HG02884 (cell line): ENCODE results near the gene SEPHS1.
A peak's percentile ranks its signal among the peaks of the same experiment; 100 is the strongest.
"Not testable (repeated sequence)": the region's sequence is repeated elsewhere in the genome, so short reads cannot be mapped to it uniquely, and the experiment has no call there.

ENCODE experiments used
- ATAC-seq: cut with Tn5 transposase; IDR thresholded peaks from one replicate; pipeline ENCODE4 v1.9.1; 2021; ENCODE audit warnings: mild to moderate bottlenecking, moderate library complexity; ENCODE audit not compliant: unreplicated experiment

Gene SEPHS1, protein sequence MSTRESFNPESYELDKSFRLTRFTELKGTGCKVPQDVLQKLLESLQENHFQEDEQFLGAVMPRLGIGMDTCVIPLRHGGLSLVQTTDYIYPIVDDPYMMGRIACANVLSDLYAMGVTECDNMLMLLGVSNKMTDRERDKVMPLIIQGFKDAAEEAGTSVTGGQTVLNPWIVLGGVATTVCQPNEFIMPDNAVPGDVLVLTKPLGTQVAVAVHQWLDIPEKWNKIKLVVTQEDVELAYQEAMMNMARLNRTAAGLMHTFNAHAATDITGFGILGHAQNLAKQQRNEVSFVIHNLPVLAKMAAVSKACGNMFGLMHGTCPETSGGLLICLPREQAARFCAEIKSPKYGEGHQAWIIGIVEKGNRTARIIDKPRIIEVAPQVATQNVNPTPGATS

DNA sequence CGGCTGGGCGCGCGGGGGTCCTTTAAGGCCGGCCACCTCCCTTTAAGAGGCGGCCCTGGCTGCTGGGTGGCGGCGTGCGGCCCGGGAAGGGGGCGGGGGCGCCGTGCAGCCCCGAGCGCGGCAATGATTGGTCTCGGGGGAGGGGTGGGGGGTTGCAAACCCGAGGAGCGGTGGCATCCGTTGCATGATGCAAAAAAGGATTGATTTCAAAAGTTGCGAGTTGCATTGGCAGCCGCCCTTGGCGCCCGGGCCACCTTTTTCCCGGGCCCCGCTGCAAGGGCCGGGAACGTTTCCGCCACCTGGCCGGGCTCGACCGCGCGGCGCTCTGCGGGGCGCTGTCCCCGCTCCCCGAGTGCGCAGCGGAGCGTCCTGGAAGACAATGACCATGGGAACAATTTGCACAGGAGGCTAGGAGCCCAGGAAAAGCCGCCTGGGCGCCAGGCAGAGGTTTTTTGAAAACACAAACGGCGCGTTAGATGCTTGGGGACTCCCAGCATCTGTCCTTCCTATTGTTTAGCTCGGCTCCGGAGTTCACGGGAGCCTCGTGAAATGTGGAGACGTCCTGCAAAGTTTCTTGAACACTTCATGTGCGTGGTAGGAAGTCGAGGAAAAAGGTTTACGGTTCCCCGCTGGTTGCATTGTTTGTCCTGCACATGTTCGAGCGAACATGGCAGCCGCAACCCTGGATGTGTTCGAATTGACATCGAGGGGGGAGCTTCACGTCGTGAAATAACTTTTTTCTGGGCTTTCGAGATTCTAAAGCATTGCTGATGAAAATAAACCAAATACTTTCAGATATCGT is at the start of gene SEPHS1:
SEPHS1 (minus strand) TSS at position 78 of the 802 bp plus-strand sequence. CDS start 3,343 bp downstream, outside the sequence.
- peak; percentile 57 for ATAC-seq

DNA sequence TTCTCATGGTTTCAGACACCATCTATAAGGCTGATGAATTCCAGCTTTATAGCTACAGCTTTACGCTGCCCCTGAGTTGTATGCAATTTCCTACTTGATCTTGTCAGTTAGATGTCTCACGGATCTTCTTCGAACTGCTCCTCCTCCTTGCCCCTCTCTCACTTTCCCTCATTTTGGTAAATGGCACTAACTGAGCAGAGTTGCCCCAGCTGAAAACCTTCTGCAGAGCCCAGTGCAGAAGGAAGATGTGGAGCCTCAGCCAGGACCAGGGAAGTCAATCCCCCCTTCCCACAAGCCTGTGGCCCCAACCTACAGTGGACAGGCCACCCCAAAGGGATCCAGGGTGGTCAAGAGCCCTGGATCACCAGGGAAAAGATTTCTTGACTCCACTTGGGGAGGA is 49.0 kb upstream of the SEPHS1 start:
- no peak for ATAC-seq

DNA sequence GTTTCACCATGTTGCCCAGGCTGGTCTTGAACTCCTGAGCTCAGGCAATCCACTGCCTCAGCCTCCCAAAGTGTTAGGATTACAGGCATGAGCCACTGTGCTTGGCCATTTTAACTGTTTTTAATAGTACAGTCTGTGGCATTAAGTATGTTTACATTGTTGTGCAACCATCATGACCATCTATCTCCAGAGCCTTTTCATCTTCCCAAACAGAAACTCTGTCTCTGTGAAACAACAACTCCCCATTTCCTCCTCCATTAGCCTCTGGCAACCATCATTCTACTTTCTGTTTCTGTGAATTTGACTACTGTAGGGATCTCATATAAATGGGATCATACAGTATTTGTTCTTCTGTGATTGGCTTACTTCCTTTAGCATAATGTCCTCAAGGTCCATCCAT is 48.3 kb upstream of the SEPHS1 start:
- no peak for ATAC-seq

DNA sequence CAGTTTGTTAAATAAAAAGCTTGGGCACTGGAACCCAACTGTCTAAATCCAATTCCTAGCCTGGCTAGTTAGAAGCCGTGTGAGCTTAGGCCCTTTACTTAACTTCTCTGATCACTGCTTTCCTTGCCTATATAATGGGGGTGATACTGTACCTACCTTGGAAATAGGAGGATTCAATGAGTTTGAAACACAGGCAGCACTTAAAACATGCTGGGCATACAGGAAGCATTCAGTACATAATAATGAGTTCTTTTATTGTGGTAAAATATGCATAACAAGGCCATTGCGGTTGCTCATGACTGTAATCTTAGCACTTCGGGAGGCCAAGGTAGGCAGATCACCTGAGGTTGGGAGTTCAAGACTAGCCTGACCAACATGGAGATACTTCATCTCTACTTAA is 47.4 kb upstream of the SEPHS1 start:
- ATAC-seq: no peak

DNA sequence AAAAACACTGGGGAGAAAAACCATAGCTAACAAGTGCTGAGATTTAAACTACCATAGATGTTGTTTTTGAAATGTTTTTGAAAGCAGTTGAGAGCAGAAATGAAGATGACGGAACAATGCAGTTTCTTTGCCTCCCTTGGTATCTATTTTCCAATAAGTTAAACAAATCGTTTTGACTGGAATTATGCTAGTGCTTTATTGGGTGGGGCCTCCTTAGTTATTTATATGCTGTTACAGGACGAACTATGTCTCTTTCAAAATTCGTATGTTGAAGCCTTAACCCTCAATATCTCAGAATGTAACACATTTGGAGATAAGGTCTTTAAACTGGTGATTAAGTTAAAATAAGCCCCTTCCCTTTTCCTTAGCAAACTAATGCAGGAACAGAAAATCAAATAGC is 45.5 kb upstream of the SEPHS1 start:
- no peak for ATAC-seq

DNA sequence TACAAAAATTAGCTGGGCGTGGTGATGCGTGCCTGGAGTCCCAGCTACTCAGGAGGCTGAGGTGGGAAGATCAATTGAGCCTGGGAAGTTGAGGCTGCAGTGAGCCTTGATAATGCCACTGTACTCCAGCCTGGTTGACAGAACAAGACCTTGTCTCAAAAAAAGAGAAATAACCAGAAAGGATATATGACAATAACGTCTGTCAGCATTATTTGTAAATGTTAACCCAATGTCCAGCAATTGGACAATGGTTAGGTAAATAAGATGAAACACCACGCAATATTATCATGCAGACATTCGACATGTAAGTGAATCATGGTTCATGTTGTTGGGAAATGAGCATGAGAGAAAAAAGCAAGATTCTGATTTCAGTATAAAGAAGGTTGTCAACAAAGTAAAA is 44.6 kb upstream of the SEPHS1 start:
- ATAC-seq: no peak

DNA sequence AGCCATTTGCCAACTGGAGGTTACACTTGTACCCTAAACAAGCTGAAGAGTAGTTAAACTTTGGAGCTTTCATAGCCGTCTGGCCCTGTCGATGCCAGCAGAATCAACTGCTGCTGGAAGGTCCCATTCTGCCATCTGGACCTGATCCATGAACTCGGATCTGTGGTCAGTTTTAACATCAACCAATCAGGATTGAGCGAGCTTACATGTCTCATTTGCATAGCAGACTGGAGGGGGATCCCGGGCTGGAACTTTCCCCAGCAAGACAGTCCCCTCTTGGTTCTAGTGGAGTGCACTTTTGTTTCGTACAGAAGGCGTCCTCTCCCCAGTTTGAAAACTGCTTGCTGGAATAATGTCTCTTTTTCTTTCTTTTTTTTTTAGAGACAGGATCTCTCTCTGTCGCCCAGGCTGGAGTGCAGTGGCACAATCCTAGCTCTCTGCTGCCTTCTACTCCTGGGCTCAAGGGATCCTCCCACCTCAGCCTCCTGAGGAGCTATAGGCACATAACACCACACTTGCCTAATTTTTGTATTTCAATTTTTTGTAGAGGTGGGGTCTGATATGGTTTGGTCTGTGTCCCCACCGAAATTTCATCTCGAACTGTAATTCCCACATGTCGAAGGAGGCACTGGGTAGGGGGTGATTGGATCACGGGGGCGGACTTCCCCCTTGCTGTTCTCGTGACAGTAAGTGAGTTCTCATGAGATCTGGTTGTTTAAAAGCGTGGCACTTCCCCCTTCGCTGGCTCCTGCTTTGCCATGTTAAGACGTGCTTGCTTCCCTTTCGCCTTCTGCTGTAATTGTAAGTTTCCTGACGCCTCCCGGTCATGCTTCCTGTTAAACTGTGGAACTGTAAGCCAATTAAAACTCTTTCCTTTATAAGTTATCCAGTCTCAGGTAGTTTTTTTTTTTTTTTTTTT is 42.8 kb upstream of the SEPHS1 start:
- ATAC-seq: no peak

DNA sequence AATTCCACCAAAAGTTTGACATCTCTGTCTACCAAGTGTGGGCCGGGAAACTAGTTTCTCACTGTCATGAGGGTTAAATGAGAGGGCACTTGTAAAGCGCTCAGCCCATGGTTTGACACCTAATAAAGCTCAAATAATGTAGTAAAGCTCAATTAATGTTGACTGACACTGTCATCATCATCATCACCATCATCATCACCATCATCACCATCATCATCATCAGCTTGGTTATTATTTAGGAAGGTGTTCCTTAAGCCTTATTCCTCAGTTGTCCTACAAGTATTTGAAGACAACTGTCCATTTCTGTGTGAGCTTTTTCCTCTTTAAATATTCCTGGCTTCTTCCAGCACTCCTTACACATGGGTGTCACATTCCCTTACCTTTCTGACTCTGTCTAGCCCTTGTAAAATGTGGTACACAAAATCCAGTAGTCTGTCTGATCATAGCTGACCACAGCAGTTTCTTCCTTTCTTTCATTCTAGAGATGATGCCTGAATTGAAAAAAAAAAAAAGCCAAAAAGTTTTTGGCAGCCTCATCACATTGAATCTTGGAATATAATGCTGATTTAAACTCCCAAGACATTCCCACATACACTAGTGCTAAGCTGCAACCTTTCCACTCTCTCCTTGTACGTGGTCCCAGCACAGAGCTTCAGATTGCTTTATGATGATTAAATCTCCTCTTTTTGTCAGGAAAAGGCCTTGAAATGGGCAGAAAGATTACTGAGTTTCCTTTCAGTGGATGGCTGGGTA is 40.6 kb upstream of the SEPHS1 start:
- ATAC-seq: no peak

DNA sequence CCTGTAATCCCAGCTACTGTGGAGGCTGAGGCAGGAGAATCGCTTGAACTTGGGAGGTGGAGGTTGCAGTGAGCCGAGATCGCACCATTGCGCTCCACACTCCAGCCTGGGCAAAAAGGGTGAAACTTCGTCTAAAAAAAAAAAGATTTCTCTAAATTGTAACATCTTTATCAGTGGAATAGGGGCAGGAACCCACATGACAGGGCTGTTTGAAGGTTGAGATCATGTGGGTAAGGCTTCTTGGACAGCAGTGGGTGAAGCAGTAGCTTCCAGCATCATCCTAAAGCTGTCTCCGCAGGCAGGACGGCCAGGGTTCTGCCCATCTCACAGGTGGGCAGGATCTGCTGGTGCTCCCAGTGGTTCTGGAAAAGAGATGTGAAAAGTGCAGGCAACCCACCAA is 37.9 kb upstream of the SEPHS1 start:
- no peak for ATAC-seq

DNA sequence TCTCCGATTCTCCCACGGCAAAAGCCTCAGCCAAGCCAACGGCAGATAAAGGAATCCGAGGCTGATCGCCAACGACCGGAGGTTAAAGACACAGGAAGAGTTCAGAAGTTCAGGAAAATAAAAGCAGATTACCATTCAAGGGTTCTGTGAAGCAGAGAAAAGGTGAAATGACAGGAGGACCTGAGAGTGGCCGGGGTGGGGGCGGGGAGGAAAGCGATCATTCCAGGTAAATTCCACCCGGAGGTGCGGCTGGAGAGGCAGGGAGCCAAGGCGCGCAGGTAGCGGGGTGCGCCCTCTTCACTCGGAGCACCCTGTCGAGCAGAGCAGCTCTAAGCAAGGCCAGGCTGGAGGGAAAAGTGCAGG is 35.3 kb upstream of the SEPHS1 start:
- no peak for ATAC-seq

DNA sequence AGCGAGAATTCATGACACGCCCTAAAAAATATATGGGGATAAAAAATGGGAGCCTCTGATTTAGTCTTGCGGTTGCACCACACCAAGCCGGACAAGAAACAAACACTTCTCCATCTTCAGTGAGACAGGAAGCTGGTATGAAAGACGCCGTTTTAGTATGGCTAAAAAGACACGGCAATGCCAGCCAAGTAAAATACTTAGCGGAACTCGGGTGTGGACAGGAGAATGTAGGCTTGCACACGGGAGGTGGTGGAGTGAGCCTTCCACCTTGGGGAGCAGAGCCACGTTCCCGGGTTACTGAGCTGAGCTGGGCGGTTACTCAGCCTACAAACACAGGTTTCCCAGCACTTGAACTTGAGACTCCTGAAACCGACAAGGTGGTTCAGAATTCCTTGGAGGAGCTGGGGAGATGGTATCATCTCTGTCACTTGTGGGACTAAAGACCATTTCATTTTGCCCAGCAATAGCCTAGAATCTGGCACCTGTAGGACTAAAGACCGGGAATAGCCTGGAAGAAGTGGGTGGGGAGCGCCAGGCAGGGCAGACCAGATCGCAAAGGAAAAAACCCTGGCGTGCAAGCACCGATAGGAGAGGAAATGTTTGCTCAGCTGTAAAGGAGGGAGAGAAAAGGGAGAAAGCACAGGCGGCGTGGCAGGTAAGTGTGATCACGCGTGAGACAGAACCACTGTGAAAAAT is 34.8 kb upstream of the SEPHS1 start:
- no peak for ATAC-seq

DNA sequence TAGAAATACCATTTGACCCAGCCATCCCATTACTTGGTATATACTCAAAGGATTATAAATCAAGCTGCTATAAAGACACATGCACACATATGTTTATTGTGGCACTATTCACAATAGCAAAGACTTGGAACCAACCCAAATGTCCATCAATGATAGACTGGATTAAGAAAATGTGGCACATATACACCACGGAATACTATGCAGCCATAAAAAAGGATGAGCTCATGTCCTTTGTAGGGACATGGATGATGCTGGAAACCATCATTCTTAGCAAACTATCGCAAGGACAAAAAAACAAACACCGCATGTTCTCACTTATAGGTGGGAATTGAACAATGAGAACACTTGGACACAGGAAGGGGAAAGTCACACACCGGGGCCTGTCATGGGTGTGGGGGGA is 31.0 kb upstream of the SEPHS1 start:
- not testable (repeated sequence) for ATAC-seq

DNA sequence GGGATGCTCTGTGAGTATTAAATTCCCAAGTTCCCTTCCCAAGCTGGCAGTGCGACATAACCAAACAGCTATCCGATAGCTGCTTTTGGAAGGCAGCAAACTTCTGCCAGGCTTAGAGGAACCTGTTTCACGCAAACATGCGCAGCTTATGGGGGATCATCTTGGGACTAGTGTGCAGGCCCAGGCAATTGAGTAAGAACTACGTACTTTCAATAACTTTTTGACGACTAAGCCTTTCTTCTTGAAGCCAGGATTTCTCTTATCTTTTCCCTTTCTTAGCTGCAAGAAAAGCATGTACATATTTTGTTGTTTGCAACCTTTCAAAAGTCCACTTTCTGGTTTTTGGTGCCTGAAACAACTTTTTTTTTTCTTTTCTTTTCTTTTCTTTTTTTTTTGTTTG is 28.7 kb upstream of the SEPHS1 start:
- no peak for ATAC-seq

DNA sequence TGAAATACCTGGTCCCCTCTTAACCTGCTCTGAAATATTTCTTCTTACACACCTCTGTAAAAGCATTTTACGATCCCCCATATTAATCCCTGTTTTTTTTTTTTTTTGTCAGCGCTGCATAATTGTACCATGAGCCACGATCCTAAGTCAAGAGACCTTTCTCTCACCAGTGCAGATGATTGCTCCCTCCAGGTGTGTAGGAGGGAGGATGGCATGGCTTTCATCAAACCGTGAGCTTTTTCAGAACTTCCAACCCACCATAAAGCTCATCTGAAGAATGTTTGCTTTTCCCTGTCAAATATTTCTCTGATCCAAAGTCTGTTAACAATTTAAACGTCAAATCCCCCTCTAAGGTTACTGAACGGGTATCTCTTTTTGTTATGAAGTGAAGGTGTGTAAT is 28.2 kb upstream of the SEPHS1 start:
- ATAC-seq: no peak

DNA sequence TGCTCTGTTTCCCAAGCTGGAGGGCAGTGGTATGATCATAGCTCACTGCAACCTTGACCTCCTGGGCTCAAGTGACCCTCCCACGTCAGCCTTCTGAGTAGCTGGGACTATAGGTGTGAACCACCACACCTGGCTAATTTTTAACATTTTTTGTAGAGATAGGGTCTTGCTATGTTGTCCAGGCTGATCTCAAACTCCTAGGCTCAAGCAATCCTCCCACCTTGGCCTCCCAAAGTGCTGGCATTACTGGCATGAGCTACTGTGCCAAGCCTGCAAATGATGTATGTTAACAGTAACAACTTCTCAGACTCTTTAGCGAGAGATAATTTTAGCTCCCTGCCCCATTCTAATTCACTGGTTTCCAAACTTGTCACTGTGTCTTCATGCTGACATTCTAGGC is 27.7 kb upstream of the SEPHS1 start:
- no peak for ATAC-seq

DNA sequence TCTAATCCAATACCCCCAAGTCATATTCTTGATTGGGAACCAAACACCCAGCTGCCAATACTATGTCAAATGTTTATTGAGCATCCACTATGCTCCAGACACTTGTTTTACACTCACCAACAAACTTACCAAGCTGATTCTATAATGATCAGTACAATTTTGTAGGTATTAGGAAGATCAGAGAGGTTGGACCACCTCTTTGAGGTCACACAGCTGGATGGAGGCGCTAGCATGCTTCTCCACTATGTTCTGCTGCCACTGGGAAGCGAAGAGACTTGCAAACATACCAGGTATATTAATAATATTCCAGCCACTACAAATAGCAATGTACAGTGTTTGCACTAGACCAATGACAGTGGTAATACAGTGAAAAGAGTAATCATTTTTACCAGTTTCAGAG is 25.6 kb upstream of the SEPHS1 start:
- no peak for ATAC-seq

DNA sequence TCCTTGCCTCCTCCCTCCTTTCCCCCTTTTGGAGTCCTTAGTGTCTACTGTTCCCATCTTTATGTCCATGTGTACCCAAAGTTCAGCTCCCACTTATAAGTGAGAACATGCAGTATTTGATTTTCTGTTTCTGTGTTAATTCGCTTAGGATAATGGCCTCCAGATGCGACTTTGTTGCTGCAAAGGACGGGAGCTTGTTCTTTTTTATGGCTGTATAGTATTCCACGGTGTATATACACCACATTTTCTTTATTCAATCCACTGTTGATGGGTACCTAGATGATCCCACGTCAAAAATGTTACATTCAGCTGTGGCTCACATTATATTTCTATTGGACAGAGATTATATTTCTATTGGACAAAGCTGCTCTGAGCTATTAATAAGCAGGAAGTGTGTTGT is 24.4 kb upstream of the SEPHS1 start:
- no peak for ATAC-seq

DNA sequence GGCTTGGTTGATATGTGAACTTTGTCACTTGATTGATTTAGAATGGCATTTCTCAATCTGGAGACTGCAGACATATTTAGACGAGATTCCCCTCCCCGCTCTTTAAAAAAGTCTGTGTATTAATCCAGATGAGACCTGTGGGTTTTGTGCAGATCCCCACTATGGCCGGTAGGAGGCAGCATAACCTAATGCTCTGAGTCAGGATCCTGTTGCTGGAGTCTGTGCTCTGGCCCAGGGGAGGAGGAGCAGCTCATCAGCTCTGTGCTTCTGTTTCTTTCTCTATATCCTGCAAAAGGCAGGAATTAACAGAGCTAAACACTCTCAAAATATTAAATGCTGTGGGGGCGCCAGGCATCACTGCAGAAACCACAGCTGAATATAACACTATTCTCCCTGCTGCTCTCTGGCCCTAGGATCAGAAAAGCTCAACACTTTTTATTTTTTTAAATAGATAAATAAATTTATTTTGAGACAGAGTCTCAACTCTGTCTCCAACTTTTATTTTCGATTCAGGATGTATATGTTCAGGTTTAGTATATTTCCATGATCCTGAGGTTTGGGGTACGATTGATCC is 23.9 kb upstream of the SEPHS1 start:
- ATAC-seq: peak; percentile 82

DNA sequence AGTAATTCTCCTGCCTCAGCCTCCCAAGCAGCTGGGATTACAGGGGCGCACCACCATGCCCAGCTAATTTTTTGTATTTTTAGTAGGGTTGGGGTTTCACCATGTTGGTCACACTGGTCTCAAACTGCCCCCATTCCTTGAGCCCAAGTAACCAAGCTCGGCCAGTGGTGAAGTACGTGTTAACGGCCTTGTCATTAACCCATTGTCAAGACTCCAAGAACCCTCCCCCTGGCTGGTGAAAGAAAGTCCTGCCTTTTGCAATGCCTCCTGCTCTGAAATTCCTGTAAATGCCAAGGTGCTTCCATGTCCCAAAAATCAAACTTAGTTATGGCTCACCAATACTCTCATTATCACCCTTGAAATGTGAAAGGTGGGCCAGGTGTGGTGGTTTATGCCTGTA is 18.8 kb upstream of the SEPHS1 start:
- ATAC-seq: no peak

DNA sequence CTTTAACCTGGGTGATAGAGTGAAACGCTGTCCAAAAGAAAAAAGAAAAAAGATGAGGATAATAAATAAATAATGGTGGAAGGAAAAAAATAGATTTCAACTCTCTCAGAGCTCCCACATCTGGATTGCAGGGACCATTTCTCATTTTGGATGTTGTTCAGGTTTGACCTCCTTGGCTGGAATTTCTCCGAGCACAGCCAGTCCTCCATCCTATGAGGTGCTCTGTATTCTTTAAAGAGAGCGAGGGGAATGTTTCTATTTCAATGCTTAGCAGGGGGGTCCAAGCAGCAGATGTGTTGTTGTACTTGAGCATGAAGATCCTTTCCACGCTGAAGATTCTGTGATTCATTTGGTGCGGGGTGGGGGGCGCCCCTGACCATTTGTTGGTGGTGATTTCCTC is 17.7 kb upstream of the SEPHS1 start:
- no peak for ATAC-seq
